ENCODE data around the gene CMIP. TPM values are rescaled to one million over a fixed set of nuclear protein-coding genes. Genes with fewer than 3 reads are reported as not detected.
A peak's percentile ranks its signal among the peaks of the same experiment; 100 is the strongest.

CMIP gene
- total RNA-seq, 1 experiment from 2014 or later = 68.0 TPM

- ChIA-PET CTCF (no interaction called here), POLR2A (no interaction called here)
- no peak for TF ChIP-seq CTCF (IDR thresholded peaks at IDR 0.05; ENCODE audit: insufficient read depth in 1 of 2, low read depth in 1 of 2, low read length in 1 of 2, severe bottlenecking in 1 of 2, unreplicated experiment in 1 of 2)
- H3K9me3 Mint-ChIP-seq (ENCODE audit: unreplicated experiment) = no peaks in the 10 kb centered on the region
- no peaks in the 10 kb centered on the region for H3K27me3 ChIP-seq (replicated peaks; ENCODE audit: control insufficient read depth, insufficient read depth, low read length)
- H3K27me3 Mint-ChIP-seq (ENCODE audit: insufficient read depth, unreplicated experiment) = no peaks in the 10 kb centered on the region
- DNase-seq = no peak
- no peak overlapping the region for H3K27ac Mint-ChIP-seq (ENCODE audit: unreplicated experiment)
- H3K4me3 Mint-ChIP-seq (ENCODE audit: unreplicated experiment) = no peak overlapping the region
- no peak overlapping the region for H3K4me3 ChIP-seq (ENCODE audit: low read depth, low read length)
- intact Hi-C loops (cut with micrococcal nuclease; ENCODE audit: unreplicated experiment) = no loop called here
- H3K4me1 Mint-ChIP-seq (ENCODE audit: low read depth, unreplicated experiment) = peaks cover 41% of the 10 kb centered on the region
- peaks cover 7% of the 10 kb centered on the region for H3K4me1 ChIP-seq
- H3K36me3 ChIP-seq (ENCODE audit: control insufficient read depth, insufficient read depth, low read length) = no peaks in the 10 kb centered on the region; the same call in 1 of the 2 replicates
- no TSS peak for BruUV-seq (replicated peaks)
- peaks cover 6% of the 10 kb centered on the region for H3K36me3 Mint-ChIP-seq (ENCODE audit: insufficient read depth, unreplicated experiment)
- H3K9me3 ChIP-seq = no peaks in the 10 kb centered on the region
Measured at GRCh38 chr16:81467072-81467471, 22.5 kb downstream of the CMIP start.

- Histone ChIP-seq H3K4me3 (ENCODE audit: low read depth, low read length) (no peak overlapping the region), H3K4me1 (peaks cover 6% of the 10 kb centered on the region; the same call in 1 of the 2 replicates), H3K27me3 (replicated peaks; ENCODE audit: control insufficient read depth, insufficient read depth, low read length) (no peaks in the 10 kb centered on the region), H3K36me3 (ENCODE audit: control insufficient read depth, insufficient read depth, low read length) (no peaks in the 10 kb centered on the region; the same call in 1 of the 2 replicates), H3K9me3 (no peaks in the 10 kb centered on the region)
- DNase-seq = no peak
- peaks cover 37% of the 10 kb centered on the region for H3K4me1 Mint-ChIP-seq (ENCODE audit: low read depth, unreplicated experiment)
- peaks cover 7% of the 10 kb centered on the region for H3K36me3 Mint-ChIP-seq (ENCODE audit: insufficient read depth, unreplicated experiment)
- ChIA-PET POLR2A (no interaction called here), CTCF (no interaction called here)
- no peaks in the 10 kb centered on the region for H3K27me3 Mint-ChIP-seq (ENCODE audit: insufficient read depth, unreplicated experiment)
- intact Hi-C loops (cut with micrococcal nuclease; ENCODE audit: unreplicated experiment) = no loop called here
- H3K9me3 Mint-ChIP-seq (ENCODE audit: unreplicated experiment) = no peaks in the 10 kb centered on the region
- no peak for TF ChIP-seq CTCF (IDR thresholded peaks at IDR 0.05; ENCODE audit: insufficient read depth in 1 of 2, low read depth in 1 of 2, low read length in 1 of 2, severe bottlenecking in 1 of 2, unreplicated experiment in 1 of 2)
- H3K27ac Mint-ChIP-seq (ENCODE audit: unreplicated experiment) = no peak overlapping the region
- H3K4me3 Mint-ChIP-seq (ENCODE audit: unreplicated experiment) = no peak overlapping the region
- BruUV-seq (replicated peaks) = no TSS peak
Measured at GRCh38 chr16:81467815-81468214, 23.2 kb downstream of the CMIP start.

- Histone ChIP-seq H3K4me1 (peaks cover 6% of the 10 kb centered on the region; the same call in 1 of the 2 replicates), H3K27me3 (replicated peaks; ENCODE audit: control insufficient read depth, insufficient read depth, low read length) (no peaks in the 10 kb centered on the region), H3K36me3 (ENCODE audit: control insufficient read depth, insufficient read depth, low read length) (no peaks in the 10 kb centered on the region; the same call in 1 of the 2 replicates), H3K9me3 (no peaks in the 10 kb centered on the region), H3K4me3 (ENCODE audit: low read depth, low read length) (no peak overlapping the region)
- Mint-ChIP-seq H3K27me3 (ENCODE audit: insufficient read depth, unreplicated experiment) (no peaks in the 10 kb centered on the region), H3K4me1 (ENCODE audit: low read depth, unreplicated experiment) (peaks cover 40% of the 10 kb centered on the region), H3K36me3 (ENCODE audit: insufficient read depth, unreplicated experiment) (peaks cover 13% of the 10 kb centered on the region), H3K27ac (ENCODE audit: unreplicated experiment) (peak overlapping the region; percentile 58), H3K4me3 (ENCODE audit: unreplicated experiment) (no peak overlapping the region), H3K9me3 (ENCODE audit: unreplicated experiment) (no peaks in the 10 kb centered on the region)
- ChIA-PET CTCF (no interaction called here), POLR2A (no interaction called here)
- TF ChIP-seq CTCF (IDR thresholded peaks at IDR 0.05; ENCODE audit: insufficient read depth in 1 of 2, low read depth in 1 of 2, low read length in 1 of 2, severe bottlenecking in 1 of 2, unreplicated experiment in 1 of 2) = no peak
- intact Hi-C loops (cut with micrococcal nuclease; ENCODE audit: unreplicated experiment) = no loop called here
- no peak for DNase-seq
- no TSS peak for BruUV-seq (replicated peaks)
Measured at GRCh38 chr16:81468269-81468902, 23.8 kb downstream of the CMIP start.
